ENCODE data around the gene C1GALT1. TPM values are rescaled to one million over a fixed set of nuclear protein-coding genes. Genes with fewer than 3 reads are reported as not detected.

C1GALT1 gene
- total RNA-seq, 1 experiment from 2014 or later: 81.5 TPM

DNA sequence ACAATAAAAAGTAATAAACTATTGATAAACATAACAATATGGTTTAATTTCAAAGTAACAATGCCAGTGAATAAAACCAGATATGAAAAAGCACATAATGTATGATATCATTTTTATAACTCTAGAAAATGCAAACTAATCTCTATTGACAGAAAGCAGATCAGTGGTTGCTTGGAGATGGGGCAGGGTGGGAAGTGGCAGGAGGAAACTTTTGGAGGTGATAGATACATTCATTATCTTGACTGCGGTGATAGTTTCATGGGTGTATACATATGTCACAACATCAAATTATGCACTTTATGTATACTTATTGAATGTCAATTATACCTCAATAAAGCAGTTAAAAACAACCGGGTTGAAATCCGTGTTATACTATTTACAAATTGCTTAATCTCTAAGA is 16.0 kb upstream of the C1GALT1 start:
- H3K23ac ChIP-seq (ENCODE audit: insufficient read length, low read depth, low read length): no peak overlapping the region

More for the DNA sequence above, 16.0 kb upstream of the C1GALT1 start:
- Histone ChIP-seq H3K18ac (ENCODE audit: insufficient read length, low read depth, low read length) (no peak overlapping the region), H3K4ac (ENCODE audit: low read depth, low read length) (no peak overlapping the region), H2BK120ac (ENCODE audit: low read depth, low read length, poor library complexity, severe bottlenecking) (no peak overlapping the region), H2BK12ac (ENCODE audit: insufficient read length, low read depth, low read length) (no peak overlapping the region), H3K4me1 (ENCODE audit: insufficient read depth, low read length) (no peaks in the 10 kb centered on the region; the same call in 1 of the 2 replicates), H3K14ac (ENCODE audit: insufficient read depth, low read length) (no peak overlapping the region), H4K8ac (replicated peaks; ENCODE audit: insufficient read length, low read depth, low read length) (no peak overlapping the region), H2AK5ac (ENCODE audit: insufficient read length, low read length) (no peak overlapping the region), H3K9ac (ENCODE audit: extremely low read depth, insufficient read length, low read length) (no peak overlapping the region), H3K23me2 (ENCODE audit: insufficient read length, low read depth, low read length, poor library complexity, severe bottlenecking) (no peaks in the 10 kb centered on the region), H4K91ac (ENCODE audit: insufficient read length, low read depth, low read length) (no peak overlapping the region), H3K27ac (ENCODE audit: insufficient read length, low read depth, low read length) (no peak overlapping the region), H4K5ac (ENCODE audit: insufficient read length, low read depth, low read length) (no peak overlapping the region), H3T11ph (ENCODE audit: low read length) (no peak overlapping the region), H3K4me2 (ENCODE audit: insufficient read depth, insufficient read length, low read length) (no peak overlapping the region), H2AFZ (ENCODE audit: low read length) (no peak overlapping the region), H3K27me3 (ENCODE audit: insufficient read depth, low read length) (no peaks in the 10 kb centered on the region), H2BK5ac (ENCODE audit: insufficient read length, low read length) (no peak overlapping the region), H3K79me1 (ENCODE audit: insufficient read depth, low read depth, low read length, poor library complexity, severe bottlenecking) (no peaks in the 10 kb centered on the region), H4K20me1 (ENCODE audit: control insufficient read depth, insufficient read depth, insufficient read length) (no peaks in the 10 kb centered on the region), H3K56ac (ENCODE audit: insufficient read length, low read depth, low read length) (no peak overlapping the region), H3K9me3 (ENCODE audit: control insufficient read depth, low read depth, low read length) (no peaks in the 10 kb centered on the region), H3K79me2 (ENCODE audit: insufficient read depth, low read length) (no peaks in the 10 kb centered on the region; the same call in 1 of the 2 replicates), H2BK20ac (ENCODE audit: low read depth, low read length, poor library complexity, severe bottlenecking) (no peak overlapping the region), H2BK15ac (ENCODE audit: low read depth, low read length) (no peak overlapping the region)
- DNase-seq: no peak
- H3K4me1 Mint-ChIP-seq: peaks cover 4 to 9% of the 10 kb centered on the region in 2 experiments; a peak in 3 of 4 replicates
- H3K27ac Mint-ChIP-seq: no peak overlapping the region
- TF ChIP-seq, protein P1, sequence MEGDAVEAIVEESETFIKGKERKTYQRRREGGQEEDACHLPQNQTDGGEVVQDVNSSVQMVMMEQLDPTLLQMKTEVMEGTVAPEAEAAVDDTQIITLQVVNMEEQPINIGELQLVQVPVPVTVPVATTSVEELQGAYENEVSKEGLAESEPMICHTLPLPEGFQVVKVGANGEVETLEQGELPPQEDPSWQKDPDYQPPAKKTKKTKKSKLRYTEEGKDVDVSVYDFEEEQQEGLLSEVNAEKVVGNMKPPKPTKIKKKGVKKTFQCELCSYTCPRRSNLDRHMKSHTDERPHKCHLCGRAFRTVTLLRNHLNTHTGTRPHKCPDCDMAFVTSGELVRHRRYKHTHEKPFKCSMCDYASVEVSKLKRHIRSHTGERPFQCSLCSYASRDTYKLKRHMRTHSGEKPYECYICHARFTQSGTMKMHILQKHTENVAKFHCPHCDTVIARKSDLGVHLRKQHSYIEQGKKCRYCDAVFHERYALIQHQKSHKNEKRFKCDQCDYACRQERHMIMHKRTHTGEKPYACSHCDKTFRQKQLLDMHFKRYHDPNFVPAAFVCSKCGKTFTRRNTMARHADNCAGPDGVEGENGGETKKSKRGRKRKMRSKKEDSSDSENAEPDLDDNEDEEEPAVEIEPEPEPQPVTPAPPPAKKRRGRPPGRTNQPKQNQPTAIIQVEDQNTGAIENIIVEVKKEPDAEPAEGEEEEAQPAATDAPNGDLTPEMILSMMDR (conservative IDR thresholded peaks at IDR 0.05): no peak
- peaks cover 4% of the 10 kb centered on the region in 2 experiments; a peak in 4 of 5 replicates for H3K9me3 Mint-ChIP-seq
- H3K27me3 Mint-ChIP-seq (ENCODE audit: low read depth): no peaks in the 10 kb centered on the region
- no CpG with 5 or more reads among the region's 3 CpGs for WGBS (ENCODE audit: extremely low coverage, insufficient read length, low lambda C conversion rate)
- no peak overlapping the region for H3K4me3 Mint-ChIP-seq
- peaks cover 0 to 4% (median 0%) of the 10 kb centered on the region in 3 experiments; a peak in 2 of 7 replicates for H3K36me3 Mint-ChIP-seq (ENCODE audit: insufficient read depth in 1 of 3, low read depth in 3 of 3)
